OCI-LY3 (cell line): Measurements from ENCODE around the gene SLC25A20.

Experiments used
- CTCF ChIP-seq: fragments of 200-600, 300-600 bp; sonication (generic); IDR thresholded peaks from 2 replicates; pipeline ENCODE4 v1.5.1; 2014; ENCODE audit warnings: antibody characterized with exemption, low read length, low read depth
- EZH2phosphoT487 ChIP-seq: fragments of 200-600 bp; shearing (Covaris generic); IDR thresholded peaks from 2 replicates; pipeline ENCODE4 v1.6.1; 2018; ENCODE audit warnings: antibody characterized with exemption, mixed run types, low read depth

GRCh38 chr3:48891606-48892005 lies 7.1 kb downstream of the SLC25A20 start:
- TF ChIP-seq CTCF, result no peak
- no peak for TF ChIP-seq EZH2phosphoT487
